SH-SY5Y (cell line): Measurements from ENCODE around the gene GABARAP.

Experiments
- GATA2 ChIP-seq: IDR thresholded peaks from 2 replicates; pipeline ENCODE4 v1.6.1; 2011; ENCODE audit warnings: mild to moderate bottlenecking, low read depth, low read length
- GATA3 ChIP-seq: IDR thresholded peaks from 2 replicates; pipeline ENCODE4 v1.6.1; 2011; ENCODE audit warnings: low read depth, mild to moderate bottlenecking, low read length, moderate library complexity

GRCh38 chr17:7242717-7243452 lies 636 bp upstream of the GABARAP start:
- no peak for TF ChIP-seq GATA2
- TF ChIP-seq GATA3, result no peak
